ENCODE results near the gene GATAD2B.

GRCh38 chr1:153912349-153912748, 10.4 kb downstream of the GATAD2B start:
- no peak for TF ChIP-seq GATA3 (IDR thresholded peaks at IDR 0.05; ENCODE audit: low read depth, low read length)
- no peak for TF ChIP-seq GATA2 (IDR thresholded peaks at IDR 0.05; ENCODE audit: low read depth, low read length)
